Measurements from ENCODE around the gene FALEC. TPM values are rescaled to one million over a fixed set of nuclear protein-coding genes. Genes with fewer than 3 reads are reported as not detected.

Gene FALEC
- total and polyA plus RNA-seq, 9 of the 15 experiments (the other 6 are each of a cell fraction or from before 2014, with no cell fraction given), result 0.15 to 1.8 (median 0.53) TPM; not detected in 5

DNA sequence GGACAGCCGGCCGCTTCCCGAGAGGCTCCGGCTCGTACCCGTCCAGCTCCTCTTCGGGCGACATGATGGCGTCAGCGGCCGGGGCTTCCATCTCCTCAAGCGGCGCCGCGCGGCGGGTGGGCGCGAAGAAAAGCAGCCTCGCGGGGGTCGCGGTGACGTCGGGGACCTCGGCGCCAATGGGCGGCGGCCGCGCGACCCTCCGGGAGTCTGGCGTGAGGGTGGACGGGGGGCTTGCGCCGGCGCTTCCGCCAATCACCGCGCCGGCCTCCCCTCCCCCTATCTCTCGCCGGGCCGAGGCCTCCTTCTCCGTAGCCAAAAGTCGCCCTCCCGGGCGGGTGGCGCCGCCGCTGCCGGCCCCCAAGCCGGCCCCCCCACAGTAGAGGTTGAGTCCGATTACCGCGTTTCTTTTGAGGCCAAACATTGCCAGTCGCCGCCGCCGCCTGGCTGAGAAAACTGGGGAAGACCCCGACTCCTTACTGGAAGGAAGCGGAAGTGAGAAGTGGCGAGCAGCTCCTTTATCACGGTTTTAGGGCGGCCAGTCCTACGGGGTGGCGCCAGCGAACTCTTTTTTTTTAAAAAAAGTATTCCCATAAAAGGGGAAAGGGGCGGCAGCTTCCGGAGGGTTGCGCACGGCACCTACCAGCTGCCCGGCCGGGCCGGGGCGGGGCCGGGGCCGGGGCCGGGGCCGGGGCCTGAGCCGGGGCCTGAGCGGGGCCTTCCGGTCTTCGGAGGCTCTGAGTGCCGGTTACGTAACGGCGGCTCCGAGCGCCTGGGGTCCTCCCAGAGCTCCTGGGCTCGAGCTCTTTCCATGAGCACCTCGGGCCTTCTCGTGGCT lies 63.8 kb downstream of the FALEC start, which contains the start of gene MCL1 (continued):
- TF ChIP-seq, protein P1, sequence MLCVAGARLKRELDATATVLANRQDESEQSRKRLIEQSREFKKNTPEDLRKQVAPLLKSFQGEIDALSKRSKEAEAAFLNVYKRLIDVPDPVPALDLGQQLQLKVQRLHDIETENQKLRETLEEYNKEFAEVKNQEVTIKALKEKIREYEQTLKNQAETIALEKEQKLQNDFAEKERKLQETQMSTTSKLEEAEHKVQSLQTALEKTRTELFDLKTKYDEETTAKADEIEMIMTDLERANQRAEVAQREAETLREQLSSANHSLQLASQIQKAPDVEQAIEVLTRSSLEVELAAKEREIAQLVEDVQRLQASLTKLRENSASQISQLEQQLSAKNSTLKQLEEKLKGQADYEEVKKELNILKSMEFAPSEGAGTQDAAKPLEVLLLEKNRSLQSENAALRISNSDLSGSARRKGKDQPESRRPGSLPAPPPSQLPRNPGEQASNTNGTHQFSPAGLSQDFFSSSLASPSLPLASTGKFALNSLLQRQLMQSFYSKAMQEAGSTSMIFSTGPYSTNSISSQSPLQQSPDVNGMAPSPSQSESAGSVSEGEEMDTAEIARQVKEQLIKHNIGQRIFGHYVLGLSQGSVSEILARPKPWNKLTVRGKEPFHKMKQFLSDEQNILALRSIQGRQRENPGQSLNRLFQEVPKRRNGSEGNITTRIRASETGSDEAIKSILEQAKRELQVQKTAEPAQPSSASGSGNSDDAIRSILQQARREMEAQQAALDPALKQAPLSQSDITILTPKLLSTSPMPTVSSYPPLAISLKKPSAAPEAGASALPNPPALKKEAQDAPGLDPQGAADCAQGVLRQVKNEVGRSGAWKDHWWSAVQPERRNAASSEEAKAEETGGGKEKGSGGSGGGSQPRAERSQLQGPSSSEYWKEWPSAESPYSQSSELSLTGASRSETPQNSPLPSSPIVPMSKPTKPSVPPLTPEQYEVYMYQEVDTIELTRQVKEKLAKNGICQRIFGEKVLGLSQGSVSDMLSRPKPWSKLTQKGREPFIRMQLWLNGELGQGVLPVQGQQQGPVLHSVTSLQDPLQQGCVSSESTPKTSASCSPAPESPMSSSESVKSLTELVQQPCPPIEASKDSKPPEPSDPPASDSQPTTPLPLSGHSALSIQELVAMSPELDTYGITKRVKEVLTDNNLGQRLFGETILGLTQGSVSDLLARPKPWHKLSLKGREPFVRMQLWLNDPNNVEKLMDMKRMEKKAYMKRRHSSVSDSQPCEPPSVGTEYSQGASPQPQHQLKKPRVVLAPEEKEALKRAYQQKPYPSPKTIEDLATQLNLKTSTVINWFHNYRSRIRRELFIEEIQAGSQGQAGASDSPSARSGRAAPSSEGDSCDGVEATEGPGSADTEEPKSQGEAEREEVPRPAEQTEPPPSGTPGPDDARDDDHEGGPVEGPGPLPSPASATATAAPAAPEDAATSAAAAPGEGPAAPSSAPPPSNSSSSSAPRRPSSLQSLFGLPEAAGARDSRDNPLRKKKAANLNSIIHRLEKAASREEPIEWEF (CRISPR knock-in tag; IDR thresholded peaks at IDR 0.05), result no peak
- TF ChIP-seq KLF13 (tag; IDR thresholded peaks at IDR 0.05; ENCODE audit: borderline replicate concordance, low read depth) (no peak), SREBF2 (CRISPR knock-in tag; IDR thresholded peaks at IDR 0.05) (no peak), NELFE (IDR thresholded peaks at IDR 0.05; ENCODE audit: insufficient read depth, insufficient read length) (no peak), NFIC (IDR thresholded peaks at IDR 0.05) (peak; percentile 65), JUNB (CRISPR knock-in tag; conservative IDR thresholded peaks at IDR 0.05) (no peak), IRF2 (CRISPR knock-in tag; IDR thresholded peaks at IDR 0.05) (no peak), ZNF583 (CRISPR knock-in tag; IDR thresholded peaks at IDR 0.05) (0 out of 2 replicates have a peak, but pooled peaks have one; percentile 13), SMARCA4 (IDR thresholded peaks at IDR 0.05) (no peak), STAG1 (CRISPR knock-in tag; IDR thresholded peaks at IDR 0.05; ENCODE audit: borderline replicate concordance) (peak; percentile 15; the same call in 1 of the 2 replicates), ZFX (CRISPR knock-in tag; IDR thresholded peaks at IDR 0.05) (peak; percentile 98), TAF7 (tag; IDR thresholded peaks at IDR 0.05) (peak; percentile 95)
- TF ChIP-seq, protein P2, sequence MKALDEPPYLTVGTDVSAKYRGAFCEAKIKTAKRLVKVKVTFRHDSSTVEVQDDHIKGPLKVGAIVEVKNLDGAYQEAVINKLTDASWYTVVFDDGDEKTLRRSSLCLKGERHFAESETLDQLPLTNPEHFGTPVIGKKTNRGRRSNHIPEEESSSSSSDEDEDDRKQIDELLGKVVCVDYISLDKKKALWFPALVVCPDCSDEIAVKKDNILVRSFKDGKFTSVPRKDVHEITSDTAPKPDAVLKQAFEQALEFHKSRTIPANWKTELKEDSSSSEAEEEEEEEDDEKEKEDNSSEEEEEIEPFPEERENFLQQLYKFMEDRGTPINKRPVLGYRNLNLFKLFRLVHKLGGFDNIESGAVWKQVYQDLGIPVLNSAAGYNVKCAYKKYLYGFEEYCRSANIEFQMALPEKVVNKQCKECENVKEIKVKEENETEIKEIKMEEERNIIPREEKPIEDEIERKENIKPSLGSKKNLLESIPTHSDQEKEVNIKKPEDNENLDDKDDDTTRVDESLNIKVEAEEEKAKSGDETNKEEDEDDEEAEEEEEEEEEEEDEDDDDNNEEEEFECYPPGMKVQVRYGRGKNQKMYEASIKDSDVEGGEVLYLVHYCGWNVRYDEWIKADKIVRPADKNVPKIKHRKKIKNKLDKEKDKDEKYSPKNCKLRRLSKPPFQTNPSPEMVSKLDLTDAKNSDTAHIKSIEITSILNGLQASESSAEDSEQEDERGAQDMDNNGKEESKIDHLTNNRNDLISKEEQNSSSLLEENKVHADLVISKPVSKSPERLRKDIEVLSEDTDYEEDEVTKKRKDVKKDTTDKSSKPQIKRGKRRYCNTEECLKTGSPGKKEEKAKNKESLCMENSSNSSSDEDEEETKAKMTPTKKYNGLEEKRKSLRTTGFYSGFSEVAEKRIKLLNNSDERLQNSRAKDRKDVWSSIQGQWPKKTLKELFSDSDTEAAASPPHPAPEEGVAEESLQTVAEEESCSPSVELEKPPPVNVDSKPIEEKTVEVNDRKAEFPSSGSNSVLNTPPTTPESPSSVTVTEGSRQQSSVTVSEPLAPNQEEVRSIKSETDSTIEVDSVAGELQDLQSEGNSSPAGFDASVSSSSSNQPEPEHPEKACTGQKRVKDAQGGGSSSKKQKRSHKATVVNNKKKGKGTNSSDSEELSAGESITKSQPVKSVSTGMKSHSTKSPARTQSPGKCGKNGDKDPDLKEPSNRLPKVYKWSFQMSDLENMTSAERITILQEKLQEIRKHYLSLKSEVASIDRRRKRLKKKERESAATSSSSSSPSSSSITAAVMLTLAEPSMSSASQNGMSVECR (CRISPR knock-in tag; IDR thresholded peaks at IDR 0.05), result peak; percentile 20; the same call in 1 of the 2 replicates
- TF ChIP-seq, protein P3, sequence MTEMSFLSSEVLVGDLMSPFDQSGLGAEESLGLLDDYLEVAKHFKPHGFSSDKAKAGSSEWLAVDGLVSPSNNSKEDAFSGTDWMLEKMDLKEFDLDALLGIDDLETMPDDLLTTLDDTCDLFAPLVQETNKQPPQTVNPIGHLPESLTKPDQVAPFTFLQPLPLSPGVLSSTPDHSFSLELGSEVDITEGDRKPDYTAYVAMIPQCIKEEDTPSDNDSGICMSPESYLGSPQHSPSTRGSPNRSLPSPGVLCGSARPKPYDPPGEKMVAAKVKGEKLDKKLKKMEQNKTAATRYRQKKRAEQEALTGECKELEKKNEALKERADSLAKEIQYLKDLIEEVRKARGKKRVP (CRISPR knock-in tag; IDR thresholded peaks at IDR 0.05), result 0 out of 2 replicates have a peak, but pooled peaks have one; percentile 40
- TF ChIP-seq, protein P4, sequence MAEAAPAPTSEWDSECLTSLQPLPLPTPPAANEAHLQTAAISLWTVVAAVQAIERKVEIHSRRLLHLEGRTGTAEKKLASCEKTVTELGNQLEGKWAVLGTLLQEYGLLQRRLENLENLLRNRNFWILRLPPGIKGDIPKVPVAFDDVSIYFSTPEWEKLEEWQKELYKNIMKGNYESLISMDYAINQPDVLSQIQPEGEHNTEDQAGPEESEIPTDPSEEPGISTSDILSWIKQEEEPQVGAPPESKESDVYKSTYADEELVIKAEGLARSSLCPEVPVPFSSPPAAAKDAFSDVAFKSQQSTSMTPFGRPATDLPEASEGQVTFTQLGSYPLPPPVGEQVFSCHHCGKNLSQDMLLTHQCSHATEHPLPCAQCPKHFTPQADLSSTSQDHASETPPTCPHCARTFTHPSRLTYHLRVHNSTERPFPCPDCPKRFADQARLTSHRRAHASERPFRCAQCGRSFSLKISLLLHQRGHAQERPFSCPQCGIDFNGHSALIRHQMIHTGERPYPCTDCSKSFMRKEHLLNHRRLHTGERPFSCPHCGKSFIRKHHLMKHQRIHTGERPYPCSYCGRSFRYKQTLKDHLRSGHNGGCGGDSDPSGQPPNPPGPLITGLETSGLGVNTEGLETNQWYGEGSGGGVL (CRISPR knock-in tag; IDR thresholded peaks at IDR 0.05), result no peak

All from K562 (cell line).